ENCODE data around the gene COL23A1. TPM values are rescaled to one million over a fixed set of nuclear protein-coding genes. Genes with fewer than 3 reads are reported as not detected.
"Not testable (repeated sequence)": the region's sequence is repeated elsewhere in the genome, so short reads cannot be mapped to it uniquely, and the experiment has no call there.

Gene COL23A1
- total RNA-seq, 2 experiments from 2014 or later = 0.15 TPM; not detected in 1

DNA sequence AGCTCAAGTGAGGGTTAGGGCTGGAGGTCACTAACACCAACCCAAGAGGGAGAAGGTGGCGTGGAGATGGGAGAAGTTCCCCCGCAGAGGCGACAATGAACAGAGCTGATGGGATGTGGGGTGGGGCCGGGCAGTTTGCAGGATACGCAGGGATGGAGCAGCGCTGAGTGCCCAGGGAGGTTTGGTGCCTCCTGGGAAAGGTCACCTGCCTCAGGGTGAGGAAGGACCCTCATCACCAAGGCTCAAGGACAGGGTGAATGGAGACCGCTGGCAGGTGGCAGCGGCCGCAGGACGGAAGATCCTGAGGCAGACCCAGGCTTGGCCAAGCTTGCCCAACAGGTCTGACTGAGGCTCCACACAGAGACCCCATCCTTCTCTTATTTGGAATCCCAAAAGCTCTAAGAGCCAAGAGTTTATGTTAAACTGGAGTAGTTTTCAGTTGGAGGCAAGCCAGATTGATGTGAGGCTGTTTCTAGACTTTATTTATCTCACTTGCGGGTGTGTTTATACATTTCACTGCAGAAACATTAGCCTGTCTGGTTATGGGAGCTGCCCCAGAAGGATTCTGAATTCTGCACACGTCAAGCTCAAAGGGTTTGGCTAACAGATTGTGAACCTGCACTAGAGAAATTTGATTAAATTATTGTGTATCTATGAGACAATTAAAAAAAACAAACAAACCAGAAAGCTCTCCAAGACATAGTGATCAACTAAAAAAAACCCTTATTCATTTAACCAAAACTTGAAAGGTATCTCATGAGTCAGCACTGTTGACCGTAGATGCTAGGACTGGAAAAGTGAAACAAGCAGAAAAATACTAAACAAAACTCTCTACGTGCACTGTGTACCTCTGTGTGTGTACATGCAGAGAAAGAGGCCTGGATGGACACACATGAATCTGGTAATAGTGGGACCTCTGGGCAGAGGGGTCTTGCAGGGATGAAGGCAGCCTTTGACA, 211.4 kb downstream of the COL23A1 start:
- no peaks in the 10 kb centered on the region for H3K27me3 Mint-ChIP-seq
- no peaks in the 10 kb centered on the region for H3K9me3 Mint-ChIP-seq
- intact Hi-C loops (cut with micrococcal nuclease) = no loop called here
- H3K4me1 Mint-ChIP-seq (ENCODE audit: low read depth) = no peaks in the 10 kb centered on the region
- no peak overlapping the region for H3K4me3 Mint-ChIP-seq
- POLR2A ChIA-PET = no interaction called here
- H3K27ac Mint-ChIP-seq = no peak overlapping the region
- CTCF ChIA-PET = no interaction called here
- DNase-seq = no peak
- H3K36me3 Mint-ChIP-seq = no peaks in the 10 kb centered on the region

DNA sequence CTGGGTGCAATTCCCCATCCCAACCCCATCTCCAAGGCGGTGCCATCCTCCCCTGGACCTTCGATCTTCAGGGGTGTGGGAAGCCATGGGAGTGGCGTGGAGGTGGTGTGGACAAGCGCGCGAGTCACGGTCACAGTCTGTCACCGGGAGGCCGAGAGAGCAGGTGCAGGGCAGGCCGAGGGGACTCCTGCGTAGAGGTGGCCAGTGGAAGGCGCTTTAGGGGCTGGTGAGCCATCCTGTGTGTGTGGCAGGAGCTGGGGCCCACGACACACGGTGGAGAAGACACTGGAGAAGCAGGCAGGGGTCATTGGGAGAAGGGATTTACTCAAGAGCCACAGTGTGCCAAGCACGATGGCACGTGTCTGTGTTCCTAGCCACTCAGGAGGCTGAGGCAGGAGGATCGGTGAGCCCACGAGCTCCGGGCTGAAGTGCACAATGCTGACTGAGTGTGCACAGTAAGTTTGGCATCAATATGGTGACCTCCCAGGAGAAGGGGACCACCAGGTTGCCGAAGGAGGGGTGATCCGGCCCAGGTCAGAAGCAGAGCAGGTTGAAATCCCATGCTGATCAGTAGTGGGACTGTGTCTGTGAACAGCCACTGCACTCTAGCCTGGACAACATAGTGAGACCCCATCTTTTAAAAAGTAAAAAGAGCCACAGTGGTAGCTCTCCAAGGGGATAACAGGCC, 212.5 kb downstream of the COL23A1 start:
- Mint-ChIP-seq H3K27ac (no peak overlapping the region), H3K4me3 (no peak overlapping the region), H3K4me1 (ENCODE audit: low read depth) (no peaks in the 10 kb centered on the region), H3K9me3 (no peaks in the 10 kb centered on the region), H3K27me3 (no peaks in the 10 kb centered on the region), H3K36me3 (no peaks in the 10 kb centered on the region)
- intact Hi-C loops (cut with micrococcal nuclease) = no loop called here
- DNase-seq = no peak
- CTCF ChIA-PET = no interaction called here
- POLR2A ChIA-PET = no interaction called here

DNA sequence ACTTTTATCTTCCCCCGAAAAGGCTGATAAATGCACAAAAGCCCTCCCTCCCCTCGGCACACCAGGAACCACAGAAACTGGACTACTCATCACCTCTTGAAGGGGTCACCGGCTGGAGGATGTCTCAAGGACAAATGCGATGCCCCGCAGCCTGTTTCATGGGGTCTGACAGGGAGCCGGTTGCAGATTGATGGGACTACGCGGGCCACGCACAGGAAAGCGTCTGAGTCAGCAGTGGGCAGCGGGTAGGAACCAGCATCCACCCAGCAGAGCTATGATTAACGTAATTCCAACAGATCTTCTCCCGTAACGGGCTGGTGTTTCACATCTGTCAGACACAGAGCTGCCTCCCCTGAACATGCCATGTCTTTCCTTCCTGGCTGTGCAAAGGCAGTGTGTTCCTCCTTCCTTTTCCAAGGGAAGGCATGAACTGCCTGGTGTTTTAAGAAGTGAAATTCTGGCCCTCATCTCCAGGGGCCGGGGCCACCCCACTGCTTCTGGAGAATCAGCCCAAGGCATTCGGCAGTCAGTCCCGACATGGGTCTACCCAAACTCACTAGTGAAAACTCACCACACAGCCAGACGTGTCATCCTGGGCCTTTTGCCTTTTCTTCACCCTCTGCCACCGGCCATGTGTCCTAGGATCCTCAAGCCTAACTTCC, 213.1 kb downstream of the COL23A1 start:
- CTCF ChIA-PET = no interaction called here

DNA sequence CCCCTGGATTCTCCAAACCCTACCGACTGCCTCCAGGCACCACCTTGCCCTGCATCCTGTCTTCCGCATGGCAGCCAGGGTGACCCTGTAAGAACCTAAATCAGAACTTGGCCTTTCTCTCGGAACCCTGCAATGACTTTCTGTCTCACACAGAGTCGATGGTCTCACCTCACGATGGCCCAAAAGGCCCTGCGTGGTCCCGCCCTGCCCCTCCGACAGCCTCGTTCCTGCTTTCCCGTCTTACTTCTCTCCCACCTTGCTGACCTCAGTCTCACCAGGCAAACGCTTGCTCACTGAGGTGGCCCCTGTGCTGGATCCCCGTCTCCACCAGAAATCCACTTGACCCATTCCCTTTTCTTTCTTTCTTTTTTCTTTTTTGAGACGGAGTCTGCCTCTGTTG, 214.8 kb downstream of the COL23A1 start:
- POLR2A ChIA-PET = no interaction called here
- intact Hi-C loops (cut with micrococcal nuclease) = no loop called here

More for the DNA sequence above, 213.1 kb downstream of the COL23A1 start:
- POLR2A ChIA-PET = no interaction called here
- no peak overlapping the region for H3K4me3 Mint-ChIP-seq
- DNase-seq = no peak
- no peaks in the 10 kb centered on the region for H3K27me3 Mint-ChIP-seq
- H3K36me3 Mint-ChIP-seq = no peaks in the 10 kb centered on the region
- H3K27ac Mint-ChIP-seq = no peak overlapping the region
- H3K4me1 Mint-ChIP-seq (ENCODE audit: low read depth) = no peaks in the 10 kb centered on the region
- H3K9me3 Mint-ChIP-seq = no peaks in the 10 kb centered on the region
- intact Hi-C loops (cut with micrococcal nuclease) = no loop called here

DNA sequence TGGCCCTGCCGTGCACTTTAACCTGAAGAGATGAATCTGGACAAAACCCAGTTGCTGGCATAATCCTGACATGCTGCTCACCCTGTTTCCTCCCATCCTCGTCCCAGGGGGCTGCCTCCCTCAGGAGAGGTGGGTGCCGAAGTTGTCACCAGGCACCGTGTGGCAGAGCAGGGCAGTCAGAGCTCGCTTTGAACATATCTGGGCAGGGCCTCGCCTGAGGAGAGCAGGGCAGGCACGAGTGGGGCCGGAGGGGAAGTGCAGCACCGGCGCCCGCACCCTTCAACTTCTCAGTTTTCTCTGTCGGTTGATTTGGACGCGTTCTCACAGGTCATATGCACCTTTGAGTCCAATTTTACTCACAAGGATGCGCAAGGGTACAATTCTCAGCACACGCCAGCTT, 216.5 kb downstream of the COL23A1 start:
- H3K27me3 Mint-ChIP-seq = no peaks in the 10 kb centered on the region
- DNase-seq = no peak
- H3K9me3 Mint-ChIP-seq = peaks cover 2% of the 10 kb centered on the region
- H3K36me3 Mint-ChIP-seq = no peaks in the 10 kb centered on the region
- intact Hi-C loops (cut with micrococcal nuclease) = no loop called here
- no peaks in the 10 kb centered on the region for H3K4me1 Mint-ChIP-seq (ENCODE audit: low read depth)
- POLR2A ChIA-PET = no interaction called here
- H3K27ac Mint-ChIP-seq = no peak overlapping the region
- CTCF ChIA-PET = no interaction called here
- no peak overlapping the region for H3K4me3 Mint-ChIP-seq

More for the DNA sequence above, 214.8 kb downstream of the COL23A1 start:
- no peak for DNase-seq
- CTCF ChIA-PET = no interaction called here
- Mint-ChIP-seq H3K9me3 (no peaks in the 10 kb centered on the region), H3K4me3 (no peak overlapping the region), H3K4me1 (ENCODE audit: low read depth) (no peaks in the 10 kb centered on the region), H3K27me3 (no peaks in the 10 kb centered on the region), H3K27ac (no peak overlapping the region), H3K36me3 (no peaks in the 10 kb centered on the region)

DNA sequence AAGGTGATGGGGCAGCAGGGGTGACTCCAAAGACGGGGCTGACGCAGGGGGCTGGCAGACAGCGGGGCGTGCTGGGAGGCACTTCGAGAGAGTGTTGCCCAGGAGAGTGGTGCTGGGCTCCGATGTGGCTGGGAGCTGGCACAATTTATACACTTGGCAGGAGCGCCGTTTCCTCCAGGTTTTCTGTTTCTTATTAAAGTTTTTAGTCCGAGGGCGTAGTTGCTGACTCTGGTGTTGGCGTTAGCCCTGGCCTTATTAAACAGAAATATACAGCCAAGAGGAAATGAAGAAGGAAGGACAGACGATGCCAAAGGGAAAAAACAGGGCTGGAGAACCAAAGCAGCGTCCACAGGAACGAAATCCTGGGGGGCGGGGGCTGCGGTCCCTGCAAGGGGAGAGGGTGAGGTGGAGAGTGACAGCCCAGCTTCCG, 218.0 kb downstream of the COL23A1 start:
- H3K27me3 Mint-ChIP-seq = no peaks in the 10 kb centered on the region
- intact Hi-C loops (cut with micrococcal nuclease) = no loop called here
- ChIA-PET CTCF (no interaction called here), POLR2A (no interaction called here)
- H3K27ac Mint-ChIP-seq = no peak overlapping the region
- no peaks in the 10 kb centered on the region for H3K4me1 Mint-ChIP-seq (ENCODE audit: low read depth)
- peaks cover 2% of the 10 kb centered on the region for H3K9me3 Mint-ChIP-seq
- H3K4me3 Mint-ChIP-seq = no peak overlapping the region
- H3K36me3 Mint-ChIP-seq = no peaks in the 10 kb centered on the region
- no peak for DNase-seq

DNA sequence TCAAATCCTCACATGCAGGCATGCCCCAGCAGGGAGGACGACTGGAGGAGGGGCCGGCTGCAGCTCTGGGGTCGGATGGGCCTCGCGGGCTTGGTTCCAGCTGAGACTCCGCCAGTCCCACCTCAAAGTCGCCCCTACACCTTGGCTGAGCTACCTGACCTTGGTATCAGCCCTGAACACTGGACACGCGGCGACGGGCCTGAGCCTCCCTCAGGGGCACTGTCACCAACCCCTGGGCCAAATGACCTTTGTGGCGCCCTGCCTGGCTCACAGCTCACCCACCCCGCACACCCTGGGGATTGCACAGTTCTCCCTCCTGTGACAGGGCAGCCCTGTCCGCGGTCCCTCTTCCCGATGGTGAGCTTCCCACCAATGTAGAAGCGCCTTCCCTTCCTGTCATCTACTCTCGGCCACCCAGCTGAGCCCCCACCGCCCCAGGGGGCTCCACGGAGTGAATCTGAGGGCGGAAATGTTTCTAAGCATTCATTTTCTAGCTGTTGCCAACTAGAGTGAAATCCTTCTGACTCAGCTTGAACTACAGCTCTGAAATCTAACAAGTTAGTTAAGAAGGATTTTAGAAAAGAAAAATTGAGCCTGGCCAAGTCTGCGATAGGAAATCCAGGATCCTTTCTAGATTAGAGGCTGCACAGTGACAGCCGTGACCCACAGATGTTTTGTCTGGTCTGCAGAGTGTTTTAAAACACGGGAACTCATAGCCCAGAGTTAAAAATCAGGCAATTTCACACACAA, 218.7 kb downstream of the COL23A1 start:
- no peaks in the 10 kb centered on the region for H3K4me1 Mint-ChIP-seq (ENCODE audit: low read depth)
- H3K27me3 Mint-ChIP-seq = peaks cover 2% of the 10 kb centered on the region
- CTCF ChIA-PET = no interaction called here
- peaks cover 2% of the 10 kb centered on the region for H3K9me3 Mint-ChIP-seq
- no peak overlapping the region for H3K27ac Mint-ChIP-seq
- POLR2A ChIA-PET = no interaction called here
- no peak for DNase-seq
- no peak overlapping the region for H3K4me3 Mint-ChIP-seq
- H3K36me3 Mint-ChIP-seq = no peaks in the 10 kb centered on the region
- intact Hi-C loops (cut with micrococcal nuclease) = no loop called here

DNA sequence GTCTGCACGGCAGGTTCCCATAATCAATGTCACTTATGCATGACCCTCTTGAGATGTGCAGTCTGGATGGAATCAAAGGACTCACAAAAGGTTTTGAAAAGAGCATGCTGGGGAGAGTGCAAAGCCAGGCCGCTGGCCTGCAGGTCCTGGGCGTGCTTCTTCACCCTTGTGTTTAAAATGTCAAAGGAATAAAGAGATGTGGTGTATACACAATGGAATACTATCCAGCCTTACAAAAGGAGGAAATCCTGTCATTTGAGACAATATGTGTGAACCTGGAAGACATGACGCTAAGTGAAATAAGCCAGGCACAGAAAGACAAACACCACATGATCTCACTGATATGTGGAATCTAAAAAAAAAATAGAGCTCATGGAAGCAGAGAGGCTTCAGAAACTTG, 220.1 kb downstream of the COL23A1 start:
- ChIA-PET CTCF (no interaction called here), POLR2A (no interaction called here)
- Mint-ChIP-seq H3K4me1 (ENCODE audit: low read depth) (no peaks in the 10 kb centered on the region), H3K27ac (no peak overlapping the region), H3K36me3 (no peaks in the 10 kb centered on the region), H3K27me3 (peaks cover 5% of the 10 kb centered on the region), H3K9me3 (peaks cover 2% of the 10 kb centered on the region), H3K4me3 (no peak overlapping the region)
- intact Hi-C loops (cut with micrococcal nuclease) = no loop called here
- DNase-seq = no peak

DNA sequence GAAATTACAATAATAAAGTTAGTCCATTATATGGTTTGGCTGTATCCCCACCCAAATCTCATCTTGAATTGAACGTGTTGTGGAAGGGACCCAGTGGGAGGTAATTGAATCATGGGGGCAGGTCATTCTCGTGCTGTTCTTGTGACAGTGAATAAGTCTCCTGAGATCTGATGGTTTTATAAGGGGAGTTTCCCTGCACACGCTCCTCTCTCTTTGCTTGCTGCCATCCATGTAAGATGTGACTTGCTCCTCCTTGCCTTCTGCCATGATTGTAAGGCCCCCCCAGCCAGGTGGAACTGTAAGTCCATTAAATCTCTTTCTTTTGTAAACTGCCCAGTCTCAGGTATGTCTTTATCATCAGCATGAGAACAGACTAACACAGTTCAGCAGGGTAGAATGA, 220.7 kb downstream of the COL23A1 start:
- CTCF ChIA-PET; H3K27ac Mint-ChIP-seq; H3K4me1 Mint-ChIP-seq (ENCODE audit: low read depth); H3K36me3 Mint-ChIP-seq; intact Hi-C loops (cut with micrococcal nuclease); H3K4me3 Mint-ChIP-seq; H3K27me3 Mint-ChIP-seq; H3K9me3 Mint-ChIP-seq; DNase-seq; POLR2A ChIA-PET: not testable (repeated sequence)

DNA sequence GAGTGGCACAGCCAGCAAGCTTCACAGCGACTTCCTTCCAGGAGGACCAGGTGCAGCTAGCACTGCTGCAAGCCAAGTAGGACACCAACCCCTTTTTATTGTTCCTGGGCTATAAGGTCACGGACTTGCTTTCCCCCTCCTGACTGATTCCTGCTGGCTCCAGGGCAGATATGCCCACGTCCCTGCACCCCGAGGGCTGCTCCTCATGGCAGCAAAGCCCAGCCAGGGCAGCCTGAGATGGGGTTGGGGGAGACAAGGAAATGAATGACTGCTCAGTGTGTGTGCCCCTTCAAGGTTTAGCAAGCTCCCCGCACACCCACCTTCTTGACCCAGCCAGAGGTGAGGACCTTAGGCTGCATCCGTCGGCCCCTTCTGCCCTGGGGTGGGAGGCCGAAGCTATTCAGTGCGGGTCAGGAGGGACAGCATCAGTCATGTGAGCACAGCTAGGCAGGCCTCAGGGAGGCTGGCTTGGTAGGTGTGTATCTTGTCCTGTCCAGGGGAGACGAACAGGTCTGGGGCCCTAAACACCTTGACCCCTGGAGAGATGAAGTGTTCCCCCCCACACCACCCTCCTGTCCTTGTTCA, 221.4 kb downstream of the COL23A1 start:
- CTCF ChIA-PET = no interaction called here
- H3K9me3 Mint-ChIP-seq = peaks cover 2% of the 10 kb centered on the region
- no peak for DNase-seq
- no peaks in the 10 kb centered on the region for H3K4me1 Mint-ChIP-seq (ENCODE audit: low read depth)
- POLR2A ChIA-PET = no interaction called here
- no peaks in the 10 kb centered on the region for H3K36me3 Mint-ChIP-seq
- intact Hi-C loops (cut with micrococcal nuclease) = no loop called here
- H3K27ac Mint-ChIP-seq = no peak overlapping the region
- H3K4me3 Mint-ChIP-seq = no peak overlapping the region
- peaks cover 5% of the 10 kb centered on the region for H3K27me3 Mint-ChIP-seq

DNA sequence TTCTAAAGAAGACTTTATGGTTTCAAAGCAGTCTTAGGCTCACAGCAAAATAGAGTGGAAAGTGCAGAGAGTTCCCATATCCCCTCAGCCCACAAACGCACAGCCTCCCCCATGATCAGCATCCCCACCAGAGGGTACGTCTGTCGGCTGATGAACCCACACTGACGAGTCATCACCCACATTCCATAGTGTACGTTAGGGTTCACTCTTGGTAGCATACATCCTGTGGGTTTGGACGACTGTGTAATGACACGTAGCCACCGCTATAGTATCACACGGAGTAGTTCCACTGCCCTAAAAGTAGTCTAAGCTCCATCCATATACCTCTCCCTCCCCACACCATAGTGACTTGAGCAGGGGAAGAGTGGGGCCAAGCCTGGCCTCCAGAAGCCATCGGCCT, 221.9 kb downstream of the COL23A1 start:
- POLR2A ChIA-PET = no interaction called here
- H3K4me1 Mint-ChIP-seq (ENCODE audit: low read depth) = no peaks in the 10 kb centered on the region
- CTCF ChIA-PET = no interaction called here
- peaks cover 2% of the 10 kb centered on the region for H3K9me3 Mint-ChIP-seq
- no peak for DNase-seq
- H3K27ac Mint-ChIP-seq = no peak overlapping the region
- intact Hi-C loops (cut with micrococcal nuclease) = no loop called here
- peaks cover 5% of the 10 kb centered on the region for H3K27me3 Mint-ChIP-seq
- H3K36me3 Mint-ChIP-seq = no peaks in the 10 kb centered on the region
- H3K4me3 Mint-ChIP-seq = no peak overlapping the region

DNA sequence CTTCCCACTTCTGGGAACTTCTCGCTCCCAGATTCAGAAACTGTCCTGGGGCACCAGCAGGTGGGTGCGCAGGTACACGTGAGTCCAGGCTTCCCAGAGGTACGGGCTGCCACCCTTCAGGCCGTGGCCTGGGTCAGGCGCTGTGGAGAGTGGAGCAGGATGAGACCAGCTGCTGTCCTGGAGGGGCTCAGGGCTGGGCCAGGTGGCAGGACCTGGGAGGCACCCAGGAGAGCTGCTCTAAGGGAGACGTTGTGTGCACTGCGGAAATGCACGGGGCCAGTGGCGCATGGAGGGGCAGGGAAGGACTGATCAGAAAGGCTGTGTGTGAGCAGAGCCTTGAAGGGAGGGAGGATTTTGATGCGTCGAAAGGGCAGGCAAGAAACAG, 222.5 kb downstream of the COL23A1 start:
- ChIA-PET CTCF (no interaction called here), POLR2A (no interaction called here)
- no peak overlapping the region for H3K4me3 Mint-ChIP-seq
- intact Hi-C loops (cut with micrococcal nuclease) = no loop called here
- peaks cover 2% of the 10 kb centered on the region for H3K9me3 Mint-ChIP-seq
- no peaks in the 10 kb centered on the region for H3K36me3 Mint-ChIP-seq
- no peak for DNase-seq
- peaks cover 5% of the 10 kb centered on the region for H3K27me3 Mint-ChIP-seq
- no peak overlapping the region for H3K27ac Mint-ChIP-seq
- no peaks in the 10 kb centered on the region for H3K4me1 Mint-ChIP-seq (ENCODE audit: low read depth)
